GM21381 (cell line): Measurements from ENCODE around the gene ULBP3.

Experiments
- ATAC-seq: cut with Tn5 transposase; IDR thresholded peaks from one replicate; pipeline ENCODE4 v1.9.1; 2021; ENCODE audit warnings: mild to moderate bottlenecking, moderate library complexity; ENCODE audit not compliant: unreplicated experiment

The ULBP3 gene

DNA sequence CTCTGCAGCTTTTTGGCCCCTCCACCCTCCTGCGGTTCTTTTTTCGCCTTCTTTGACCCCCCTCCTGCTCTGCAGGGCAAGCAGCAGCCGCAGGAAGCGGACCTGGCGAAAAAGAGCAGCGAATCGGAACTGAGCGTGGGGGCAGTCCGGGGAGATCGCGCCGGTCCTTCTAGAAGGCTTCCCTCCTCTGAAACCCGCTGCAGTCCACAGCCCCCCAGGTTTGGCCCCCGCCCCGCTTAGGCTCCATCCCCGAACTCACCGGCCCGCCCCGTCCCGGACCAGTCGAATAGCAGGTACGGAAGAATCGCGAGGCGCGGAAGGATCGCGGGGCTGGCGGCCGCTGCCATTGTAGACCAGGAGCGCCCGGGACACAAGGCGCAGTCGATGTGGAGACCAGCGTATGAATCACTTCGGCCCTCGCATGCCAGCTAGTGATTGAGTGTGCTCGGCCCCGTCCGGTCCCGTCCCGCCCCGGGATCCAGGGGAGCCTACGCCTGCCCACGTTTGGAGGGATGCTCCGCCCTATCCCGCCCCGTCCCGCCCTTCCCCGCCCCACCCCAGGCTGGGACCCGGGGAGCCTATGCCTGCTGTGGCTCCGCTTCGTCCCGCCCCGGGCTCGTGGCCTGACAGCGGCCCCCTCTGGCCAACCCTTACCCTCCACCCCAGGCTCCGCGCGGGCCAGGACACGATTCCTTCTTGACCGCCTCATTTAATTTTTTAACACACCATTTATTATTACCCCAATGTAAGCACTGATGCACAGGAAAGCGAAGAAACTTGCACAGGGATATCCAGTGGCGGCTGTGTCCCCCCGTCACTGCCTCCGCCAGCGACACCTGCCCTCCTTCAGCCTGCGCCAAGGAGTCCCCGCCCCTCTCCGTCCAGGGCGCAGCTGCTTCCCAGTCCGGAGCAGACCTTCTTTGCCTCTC, at the start of gene ULBP3:
ULBP3 (minus strand) TSS at position 402 of the 929 bp plus-strand sequence; CDS start at position 347, 55 bp downstream.
- ATAC-seq: peak; percentile 81

DNA sequence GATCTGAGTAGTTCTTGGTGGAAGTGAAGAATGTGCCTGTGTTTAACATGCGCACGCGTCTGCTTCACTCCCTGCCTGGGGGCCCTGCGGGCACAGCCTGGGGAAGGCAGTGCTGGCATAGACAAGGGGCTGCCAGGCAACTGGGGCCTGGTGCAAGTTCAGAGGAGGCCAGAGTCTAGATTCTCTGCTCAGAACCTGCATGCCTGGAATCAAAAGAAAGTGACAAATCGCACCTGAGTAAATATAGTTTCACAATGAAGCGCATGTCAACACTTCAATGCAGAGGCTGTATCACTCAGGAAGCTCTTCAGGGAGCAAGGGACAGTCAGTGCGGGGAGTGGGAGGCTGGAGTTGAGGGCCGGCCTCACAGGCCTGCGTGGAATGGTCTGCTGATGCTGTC, 49.7 kb upstream of the ULBP3 start:
- ATAC-seq: no peak

DNA sequence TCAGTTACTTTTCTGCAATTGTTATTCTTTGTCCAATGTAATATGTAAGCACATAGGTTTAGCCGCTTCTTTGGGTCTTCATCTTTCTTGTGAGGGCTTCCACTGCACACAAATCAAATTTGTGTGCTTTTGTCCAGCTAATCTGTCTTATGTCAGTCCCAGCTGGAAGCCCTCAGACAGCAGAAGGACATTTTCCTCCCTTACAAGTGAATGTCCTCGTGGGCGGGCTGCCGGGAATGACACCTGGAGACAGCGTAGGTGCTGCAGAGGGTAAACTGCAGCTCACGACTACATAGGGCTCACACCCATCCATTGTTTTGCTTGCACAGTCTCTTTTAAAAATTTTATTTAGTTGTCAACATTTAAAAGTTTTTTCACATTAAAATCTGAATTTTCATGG, 49.3 kb upstream of the ULBP3 start:
- no peak for ATAC-seq

DNA sequence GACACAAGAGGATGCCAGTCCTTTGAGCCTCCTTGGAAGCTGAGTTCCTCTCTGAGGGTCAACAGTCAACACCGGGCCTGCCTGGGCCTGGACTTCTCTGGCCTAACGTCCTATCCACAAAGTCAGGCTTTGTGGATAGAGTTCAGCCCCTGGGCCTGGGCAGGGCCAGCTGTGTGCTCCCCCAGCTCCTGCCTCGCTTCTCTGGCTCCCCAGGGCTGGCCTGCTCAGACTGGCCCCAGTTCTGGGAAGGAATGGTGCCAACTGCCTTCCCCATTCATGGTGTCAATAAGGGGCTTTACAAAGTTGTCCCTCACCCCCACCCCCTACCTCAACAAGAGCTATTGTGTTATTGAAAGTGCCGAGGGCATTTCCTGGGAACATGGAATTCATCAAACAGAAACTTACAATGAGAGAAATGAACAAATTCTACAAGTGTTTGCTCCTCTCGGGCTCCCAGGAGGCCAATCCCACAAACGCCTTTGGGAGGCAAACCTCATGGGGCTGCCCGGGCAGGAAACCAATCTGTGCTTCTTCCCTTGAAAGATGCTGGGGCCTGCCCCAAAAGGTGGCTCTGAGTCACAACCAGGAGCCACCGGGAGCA, 47.4 kb upstream of the ULBP3 start:
- ATAC-seq: no peak

DNA sequence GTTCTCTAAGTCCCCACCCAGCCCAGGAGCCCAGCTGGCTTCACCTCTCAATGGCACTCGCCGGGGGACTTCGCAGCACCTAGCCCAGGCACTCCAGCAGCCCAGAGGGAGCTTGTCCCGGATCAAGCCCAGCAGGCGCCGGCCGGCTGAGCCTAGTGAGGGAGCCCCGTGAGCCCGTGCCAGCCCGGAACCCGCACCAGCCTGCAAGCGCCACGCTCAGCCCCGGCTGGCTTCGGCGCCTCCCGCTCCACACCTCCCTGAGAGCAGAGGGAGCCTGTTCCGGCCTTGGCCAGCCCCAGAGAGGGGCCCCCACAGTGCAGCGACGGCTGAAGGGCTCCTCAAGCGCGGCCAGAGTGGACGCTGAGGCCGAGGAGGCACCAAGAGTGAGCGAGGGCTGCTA, 46.8 kb upstream of the ULBP3 start:
- ATAC-seq: no peak

DNA sequence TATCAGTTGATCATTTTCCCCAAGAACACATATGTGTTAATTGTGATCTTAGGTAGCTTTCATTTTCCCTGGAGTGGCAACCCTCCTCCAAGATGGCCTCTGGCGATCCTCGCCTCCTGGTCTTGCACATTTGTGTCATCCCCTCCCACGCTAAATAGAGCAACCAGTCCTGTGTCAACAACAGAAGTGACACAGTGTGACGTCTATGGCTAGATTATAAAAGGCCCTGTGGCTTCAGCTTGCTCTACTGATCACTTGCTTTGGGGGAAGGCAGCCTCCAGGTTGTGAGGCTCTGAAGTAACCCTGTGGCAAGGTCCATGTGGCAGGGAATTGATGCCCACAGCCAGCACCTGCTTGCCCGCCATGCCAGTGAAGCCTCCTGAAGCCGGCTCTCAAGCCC, 43.3 kb upstream of the ULBP3 start:
- no peak for ATAC-seq

DNA sequence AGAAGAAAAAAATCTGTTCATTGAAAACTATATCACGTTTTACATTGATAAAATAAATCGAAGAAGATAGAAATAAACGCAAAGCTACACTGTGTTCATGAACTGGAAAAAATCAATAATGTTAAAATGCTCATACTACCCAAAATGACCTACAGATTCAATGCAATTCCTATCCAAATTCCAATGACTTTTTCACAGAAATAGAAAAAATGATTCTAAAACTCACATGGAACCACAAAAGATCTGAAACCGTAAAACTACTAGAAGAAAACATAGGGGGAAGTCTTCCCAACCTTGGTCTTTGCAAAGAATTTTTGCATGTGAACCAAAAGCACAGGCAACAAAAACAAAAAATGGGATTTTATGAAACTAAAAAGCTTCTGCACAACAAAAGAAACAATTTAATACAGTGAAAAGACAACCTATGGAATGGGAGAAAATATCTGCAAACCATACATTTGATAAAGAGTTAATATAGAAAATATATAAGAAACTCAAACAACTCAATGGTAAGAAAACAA, 33.9 kb upstream of the ULBP3 start:
- ATAC-seq: no peak

DNA sequence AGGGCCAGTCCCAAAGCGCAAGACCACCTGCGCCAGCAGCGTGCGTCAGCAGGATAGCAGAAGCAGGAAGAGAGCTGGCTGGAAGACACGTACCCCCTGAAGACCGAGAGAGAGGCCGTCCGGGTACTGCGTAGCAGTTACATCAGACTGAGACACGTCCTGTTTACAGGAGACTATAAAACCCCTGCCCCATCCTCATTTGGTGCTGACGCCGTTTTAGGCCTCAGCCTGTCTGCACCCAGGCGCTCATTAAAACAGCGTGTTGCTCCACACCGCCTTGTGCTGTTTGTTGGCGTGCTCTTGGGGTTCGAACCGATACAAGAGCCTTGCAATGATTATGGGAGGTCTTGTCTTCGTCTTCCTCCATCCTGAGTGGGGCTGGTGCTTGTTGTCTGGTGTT, 31.8 kb upstream of the ULBP3 start:
- ATAC-seq: no peak

DNA sequence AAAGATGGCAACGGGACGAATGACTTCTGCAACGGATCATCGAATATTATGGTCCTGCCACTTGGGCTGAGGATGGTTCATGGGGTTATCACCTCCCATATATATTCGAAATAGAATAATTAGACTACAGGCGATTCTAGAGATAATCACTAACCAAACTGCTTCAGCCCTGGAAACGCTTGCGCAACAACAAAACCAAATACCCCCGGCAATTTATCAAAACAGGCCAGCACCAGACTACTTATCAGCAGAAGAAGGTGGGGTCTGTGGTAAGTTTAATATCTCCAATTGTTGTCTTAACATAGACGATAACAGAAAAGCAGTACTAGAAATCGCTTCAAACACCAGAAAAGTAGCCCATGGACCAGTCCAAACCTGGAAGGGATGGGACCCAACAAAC, 31.0 kb upstream of the ULBP3 start:
- no peak for ATAC-seq

DNA sequence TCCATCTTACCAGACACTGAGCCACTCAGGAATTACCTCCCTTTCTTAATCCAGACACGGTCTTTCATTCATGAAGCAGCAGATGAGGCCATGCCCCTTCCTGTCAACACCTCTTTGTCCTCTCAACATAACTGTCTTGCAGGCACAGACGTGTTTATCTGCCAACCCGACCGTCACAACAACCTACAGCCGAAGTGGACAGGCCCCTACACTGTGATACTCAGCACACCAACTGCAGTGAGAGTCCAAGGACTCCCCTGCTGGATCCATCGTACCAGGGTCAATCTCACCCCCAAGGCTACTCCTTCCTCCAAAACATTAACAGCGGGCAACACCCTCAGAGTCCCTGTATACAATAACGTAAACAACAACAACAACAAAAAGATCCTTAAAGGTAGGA, 30.6 kb upstream of the ULBP3 start:
- ATAC-seq: no peak

DNA sequence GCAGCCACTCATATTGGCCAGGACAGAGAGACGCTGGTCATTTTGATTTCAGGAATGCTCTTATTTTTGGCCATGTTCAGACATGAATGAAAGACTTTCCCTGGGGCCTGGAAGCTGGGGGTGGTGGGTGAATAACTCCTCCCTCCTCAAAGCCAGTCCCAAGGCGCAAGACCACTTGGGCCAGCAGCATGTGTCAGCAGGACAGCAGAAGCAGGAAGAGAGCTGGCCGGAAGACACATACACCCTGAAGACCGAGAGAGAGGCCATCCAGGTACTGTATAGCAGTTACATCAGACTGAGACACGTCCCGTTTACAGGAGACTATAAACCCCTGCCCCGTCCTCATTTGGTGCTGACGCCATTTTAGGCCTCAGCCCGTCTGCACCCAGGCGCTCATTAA, 29.2 kb upstream of the ULBP3 start:
- no peak for ATAC-seq

DNA sequence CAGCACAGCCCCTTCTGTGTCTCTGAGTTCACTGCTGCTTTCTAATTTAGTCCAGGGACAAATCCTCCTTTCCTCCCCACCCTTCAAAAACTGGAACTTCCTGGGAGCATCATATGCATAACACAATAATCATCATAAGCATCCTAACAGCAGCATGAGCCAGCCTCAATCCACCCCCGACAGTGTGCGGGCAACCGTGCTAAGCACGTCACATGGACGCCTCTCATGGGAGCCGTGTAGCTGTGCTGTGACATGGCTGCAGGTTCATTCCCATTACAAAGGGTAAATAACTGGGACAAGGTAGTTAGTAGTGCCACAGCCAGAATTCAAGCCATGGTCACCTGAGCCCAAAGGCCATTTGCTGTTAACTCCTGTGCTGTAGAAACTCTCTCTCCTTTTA, 24.5 kb upstream of the ULBP3 start:
- ATAC-seq: no peak

DNA sequence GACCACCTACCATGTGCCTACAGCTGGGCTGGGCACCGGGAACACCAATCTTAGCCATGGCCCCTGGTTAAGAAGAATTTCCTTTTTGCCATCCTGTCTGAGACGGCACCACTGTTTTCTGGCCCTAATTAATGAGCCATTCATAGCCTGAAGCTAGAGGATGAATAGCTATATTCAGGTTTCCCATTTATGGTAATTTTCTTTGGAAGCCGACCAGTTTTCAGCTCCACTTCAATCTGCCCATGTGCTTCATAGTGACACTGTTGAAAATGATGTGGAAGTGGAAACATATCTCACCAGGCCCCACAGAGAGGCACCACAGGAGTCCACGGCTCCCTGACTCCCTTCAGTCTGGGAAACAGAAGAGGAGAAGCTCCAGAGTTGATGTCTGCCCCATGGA, 22.6 kb upstream of the ULBP3 start:
- no peak for ATAC-seq

DNA sequence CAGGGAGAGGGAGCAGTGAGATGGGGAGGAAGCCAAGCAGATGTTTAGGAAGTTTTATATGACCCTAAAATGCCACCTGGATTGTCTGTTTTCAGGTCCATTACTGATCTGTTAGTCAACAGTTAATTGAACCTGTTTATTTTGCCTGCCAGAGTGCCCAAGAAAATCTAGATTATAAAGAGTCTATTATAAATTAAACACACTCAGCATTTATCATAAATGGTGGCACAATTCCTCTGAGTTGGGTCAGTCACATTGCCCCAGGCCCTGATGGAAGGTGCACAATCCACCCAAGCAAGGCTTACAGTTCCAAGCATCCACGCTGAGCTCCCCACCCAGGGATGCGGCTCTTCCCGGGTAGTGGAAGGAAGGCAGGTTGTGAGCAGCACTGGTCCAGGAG, 21.4 kb upstream of the ULBP3 start:
- no peak for ATAC-seq

DNA sequence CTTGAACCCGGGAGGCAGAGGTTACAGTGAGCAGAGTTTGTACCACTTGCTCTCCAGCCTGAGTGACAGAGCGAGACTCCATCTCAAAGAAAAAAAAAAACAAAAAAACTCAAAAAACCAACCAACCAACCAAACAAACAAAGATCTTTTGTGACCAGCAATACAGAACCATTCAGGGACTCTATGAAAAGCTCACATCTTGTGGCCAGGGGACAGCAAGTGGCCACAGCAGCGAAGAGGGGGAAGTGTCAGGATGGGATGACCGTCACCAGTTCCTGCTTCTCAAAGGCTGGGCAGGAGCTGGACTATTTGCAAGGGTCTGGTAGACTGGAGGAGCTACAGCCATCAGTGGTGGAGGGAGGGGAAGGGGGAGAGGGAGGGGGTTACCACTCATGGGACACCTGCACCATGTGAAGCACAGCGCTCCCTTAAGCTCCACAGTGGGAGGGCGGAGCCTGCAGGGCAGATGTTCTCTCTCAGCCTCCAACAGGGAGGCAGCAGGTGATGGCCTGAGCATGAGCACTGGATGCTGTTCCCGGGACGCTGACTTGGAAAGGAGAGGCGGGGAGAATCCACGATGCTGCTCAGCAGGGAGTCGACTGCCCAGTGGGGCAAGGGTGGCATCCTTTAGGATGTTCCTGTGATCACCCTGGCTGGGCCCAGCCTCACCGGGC, 19.7 kb upstream of the ULBP3 start:
- ATAC-seq: no peak

DNA sequence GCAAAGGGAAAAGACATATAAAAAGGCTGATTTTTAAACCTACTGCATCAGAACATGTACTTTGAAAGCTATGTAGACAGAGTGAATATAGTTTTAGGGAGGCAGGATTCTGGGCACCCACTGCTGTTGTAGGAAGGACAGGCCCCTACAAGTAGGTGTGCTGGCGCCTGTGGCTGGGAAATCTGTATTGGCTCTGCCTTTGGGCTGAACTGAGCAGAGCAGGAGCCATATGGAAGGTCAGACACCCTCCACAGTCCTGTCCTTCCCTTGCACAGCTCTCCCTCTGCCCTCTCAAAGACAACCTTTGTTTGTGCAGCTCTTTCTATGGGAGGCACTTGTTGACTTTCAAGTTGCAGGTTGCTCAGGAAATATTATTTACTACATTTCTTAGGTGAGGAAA, 18.4 kb upstream of the ULBP3 start:
- no peak for ATAC-seq

DNA sequence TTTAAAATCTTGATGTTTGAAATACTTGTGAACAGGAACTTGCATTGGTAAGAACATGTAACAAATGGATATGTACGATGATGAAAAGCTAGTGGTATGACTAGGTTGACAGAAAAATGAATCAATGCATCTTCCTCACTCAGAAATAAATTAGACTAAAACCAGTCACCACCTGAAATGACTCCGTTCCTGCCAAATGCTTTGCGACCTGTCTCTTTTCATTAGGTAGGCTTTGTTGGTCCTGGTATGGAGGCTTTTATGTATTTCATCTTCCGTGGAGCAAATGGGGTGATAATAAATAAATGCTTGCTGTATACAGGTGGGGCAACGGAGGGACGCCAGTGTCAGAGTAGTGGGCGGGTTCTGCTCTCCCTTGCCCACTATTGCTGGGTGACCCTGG, 17.1 kb upstream of the ULBP3 start:
- no peak for ATAC-seq

DNA sequence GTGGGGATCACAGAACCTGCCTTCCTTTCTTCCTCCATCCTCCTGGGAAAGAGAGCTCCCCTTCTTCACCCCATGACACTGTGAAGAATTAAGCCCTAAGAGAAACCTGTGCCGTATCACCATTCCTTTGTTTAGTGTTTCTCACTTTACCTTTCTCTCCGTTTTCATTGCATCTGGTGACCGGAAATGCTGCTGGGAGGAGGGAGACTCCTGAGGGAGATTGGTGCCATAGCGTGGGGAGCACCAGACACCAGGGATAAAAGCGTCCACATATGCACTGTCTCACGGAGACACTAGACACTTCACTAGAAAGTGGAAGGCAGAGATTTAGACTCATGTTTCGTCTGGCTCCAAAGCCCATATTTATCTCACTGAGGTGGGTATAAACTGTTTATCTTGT, 15.5 kb upstream of the ULBP3 start:
- ATAC-seq: no peak

DNA sequence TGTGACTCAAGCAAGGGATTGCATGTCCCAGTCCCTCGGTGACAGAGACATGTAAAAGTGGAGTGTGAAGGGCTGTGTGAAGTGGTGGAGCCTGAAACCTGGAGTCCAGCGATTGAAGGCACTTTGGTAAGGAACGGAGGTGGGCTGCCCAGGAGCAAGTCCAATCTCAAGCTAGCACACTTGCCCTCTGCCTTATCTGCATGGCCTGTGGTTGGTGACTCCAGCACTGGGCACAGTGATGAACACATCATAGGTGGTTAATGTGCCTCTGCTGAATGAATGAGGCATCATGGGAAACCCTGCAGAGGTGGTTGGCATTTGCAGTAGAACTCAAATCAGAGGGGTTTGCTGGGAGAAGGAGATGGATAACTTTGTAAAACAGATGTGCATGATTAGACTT, 14.9 kb upstream of the ULBP3 start:
- ATAC-seq: no peak

DNA sequence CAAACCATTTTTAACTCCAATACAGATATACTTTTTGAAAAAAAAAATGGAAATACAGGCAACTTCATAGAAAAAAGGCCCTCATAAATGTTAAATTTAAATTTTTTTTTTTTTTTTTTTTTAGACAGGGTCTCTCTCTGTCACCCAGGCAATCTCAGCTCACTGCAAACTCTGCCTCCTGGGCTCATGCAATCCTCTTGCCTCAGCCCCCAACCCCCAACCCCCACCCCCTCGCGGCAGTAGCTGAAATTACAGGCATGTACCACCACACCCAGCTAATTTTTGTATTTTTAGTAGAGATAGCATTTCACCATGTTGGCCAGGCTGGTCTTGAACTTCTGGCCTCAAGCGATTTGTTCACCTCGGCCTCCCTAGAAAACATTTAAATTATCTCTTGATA, 12.8 kb upstream of the ULBP3 start:
- ATAC-seq: no peak

DNA sequence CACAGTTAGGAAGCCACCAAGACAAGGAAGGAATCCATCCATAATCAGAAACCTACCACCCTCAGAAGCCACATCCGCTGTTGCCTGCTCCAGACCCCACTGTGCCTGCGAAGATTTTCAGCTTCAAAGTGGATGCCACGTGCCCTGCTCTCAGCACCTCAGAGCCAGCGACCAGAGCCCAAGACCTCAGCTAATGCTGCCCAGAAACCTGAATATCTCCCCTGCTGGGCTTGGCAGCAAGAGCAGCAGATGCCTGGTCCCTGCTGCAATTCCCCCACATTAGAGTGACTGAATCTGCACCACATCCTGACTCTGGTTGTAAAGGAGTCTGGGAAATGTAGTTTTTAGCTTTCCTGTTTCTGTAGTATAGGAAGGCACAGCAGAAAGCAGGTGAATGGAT, 10.7 kb upstream of the ULBP3 start:
- no peak for ATAC-seq

DNA sequence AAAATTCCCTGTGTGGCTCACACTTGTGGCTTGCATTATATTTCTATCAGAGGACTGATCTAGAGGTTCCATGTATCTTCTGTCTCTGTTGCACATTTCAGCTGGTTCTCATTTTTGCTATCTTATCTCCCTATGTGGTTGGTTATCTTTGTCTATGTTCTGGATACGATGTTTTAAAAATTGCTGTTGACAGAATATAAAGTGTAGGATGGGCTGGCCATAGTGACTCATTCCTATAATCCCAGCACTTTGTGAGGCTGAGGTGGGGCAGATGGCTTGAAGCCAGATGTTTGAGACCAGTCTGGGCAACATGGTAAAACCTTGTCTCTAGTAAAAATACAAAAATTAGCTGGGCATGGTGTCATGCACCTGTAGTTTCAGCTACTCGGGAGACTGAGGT, 9.9 kb upstream of the ULBP3 start:
- ATAC-seq: no peak
